Tibial nerve (tissue), 4 donors: Measurements from ENCODE around the gene SH2D7. TPM values are rescaled to one million over a fixed set of nuclear protein-coding genes. Genes with fewer than 3 reads are reported as not detected.

Source experiments
- DNase-seq, 2 donors: peaks; one replicate each; pipeline ENCODE4 v3.0.0-alpha.2; 2019; ENCODE audit warnings: low spot score in 2 of 2
- H3K27ac ChIP-seq, 4 donors: fragments of 200-600 bp; sonication (generic) in 3 of 4; one replicate each; pipeline ENCODE4 v1.5.1; 2017 to 2019; ENCODE audit warnings: mild to moderate bottlenecking in 1 of 4
- H3K27me3 ChIP-seq, 2 donors: fragments of 200-600 bp; sonication (generic) in 1 of 2; one replicate each; pipeline versions ENCODE4 v1.5.1 to v1.6.0; 2017 to 2019
- H3K36me3 ChIP-seq, 3 donors: fragments of 200-600 bp; sonication (generic); one replicate each; pipeline ENCODE4 v1.5.1; 2018 to 2019
- H3K4me1 ChIP-seq, 4 donors: fragments of 200-600 bp; sonication (generic) in 3 of 4; one replicate each; pipeline ENCODE4 v1.5.1; 2017 to 2019
- H3K4me3 ChIP-seq, 4 donors: fragments of 200-600 bp; sonication (generic) in 3 of 4; one replicate each; pipeline ENCODE4 v1.5.1; 2017 to 2019; ENCODE audit warnings: mild to moderate bottlenecking in 1 of 4, moderate library complexity in 1 of 4
- H3K9me3 ChIP-seq, 4 donors: fragments of 200-600 bp; sonication (generic) in 3 of 4; one replicate each; pipeline ENCODE4 v1.5.1; 2017 to 2019
- EP300 ChIP-seq, 2 donors: sonication (generic); formaldehyde crosslinking; IDR thresholded peaks; one replicate each; pipeline ENCODE4 v1.6.1; 2017; ENCODE audit warnings: antibody characterized with exemption in 2 of 2, mild to moderate bottlenecking in 1 of 2
- POLR2A ChIP-seq, 2 donors: fragments of 450-650 bp; IDR thresholded peaks; one replicate each; pipeline ENCODE4 v1.6.1; 2017; ENCODE audit warnings: antibody characterized with exemption in 2 of 2, mild to moderate bottlenecking in 2 of 2, moderate library complexity in 2 of 2
- WGBS, 2 donors: methylation state at CpG; one replicate each; pipeline ENCODE4 v1.1.5; 2018; 5-methylcytosine and 5-hydroxymethylcytosine counted together
- total RNA-seq, 4 donors: library from RNA; depleted of rRNA; stranded (reverse); fragments of >200 nt; gene quantifications; one replicate each; pipeline ENCODE4 v1.1.0, GENCODE V29; 2016
- TF ChIP-seq, protein P1 (sequence below), 5 experiments: fragments of 200-600 bp in 3 of 5; fragments of 450-650 bp in 2 of 5; sonication (generic) in 3 of 5; IDR thresholded peaks; one replicate each; pipeline ENCODE4 v1.5.1; 2016 to 2019; ENCODE audit warnings: antibody characterized with exemption in 5 of 5, mild to moderate bottlenecking in 3 of 5, moderate library complexity in 2 of 5

The SH2D7 gene
- total RNA-seq, 4 donors from 2014 or later, result not detected

GRCh38 chr15:78047761-78048627 is 44.4 kb upstream of the SH2D7 start:
- DNase-seq, result peak in 1 of 2 donors; percentile 71
- peaks cover 0 to 15% (median 0%) of the 10 kb centered on the region in 3 donors for H3K36me3 ChIP-seq
- H3K4me1 ChIP-seq, result peaks cover 4 to 92% (median 67%) of the 10 kb centered on the region in 4 donors

DNA sequence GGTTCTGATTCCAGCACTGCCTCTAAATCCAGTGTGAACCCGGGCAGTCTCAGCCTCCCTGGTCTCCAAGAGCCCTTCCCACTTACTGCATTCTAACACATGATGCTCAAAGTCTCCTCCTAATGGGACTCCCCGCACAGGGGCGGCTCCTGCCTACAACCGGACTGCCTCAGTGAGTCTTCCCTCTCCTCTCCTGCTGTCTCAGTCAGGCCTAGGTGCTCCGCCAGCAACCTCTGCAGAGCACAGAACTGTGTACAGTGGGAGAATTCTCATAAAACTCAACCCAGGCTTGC is 43.8 kb upstream of the SH2D7 start:
- Histone ChIP-seq H3K27ac (peak overlapping the region in 3 of 4 donors; percentile 62 to 82 (median 66)), H3K4me1 (peaks cover 4 to 92% (median 67%) of the 10 kb centered on the region in 4 donors), H3K4me3 (no peak overlapping the region), H3K9me3 (no peaks in the 10 kb centered on the region), H3K36me3 (peaks cover 0 to 11% (median 0%) of the 10 kb centered on the region in 3 donors), H3K27me3 (no peaks in the 10 kb centered on the region)
- WGBS, 2 donors, result 47 to 68% methylated on average over 5 of the region's 5 CpGs
- TF ChIP-seq POLR2A (IDR thresholded peaks at IDR 0.05) (no peak), EP300 (IDR thresholded peaks at IDR 0.05) (no peak)
- TF ChIP-seq, protein P1, sequence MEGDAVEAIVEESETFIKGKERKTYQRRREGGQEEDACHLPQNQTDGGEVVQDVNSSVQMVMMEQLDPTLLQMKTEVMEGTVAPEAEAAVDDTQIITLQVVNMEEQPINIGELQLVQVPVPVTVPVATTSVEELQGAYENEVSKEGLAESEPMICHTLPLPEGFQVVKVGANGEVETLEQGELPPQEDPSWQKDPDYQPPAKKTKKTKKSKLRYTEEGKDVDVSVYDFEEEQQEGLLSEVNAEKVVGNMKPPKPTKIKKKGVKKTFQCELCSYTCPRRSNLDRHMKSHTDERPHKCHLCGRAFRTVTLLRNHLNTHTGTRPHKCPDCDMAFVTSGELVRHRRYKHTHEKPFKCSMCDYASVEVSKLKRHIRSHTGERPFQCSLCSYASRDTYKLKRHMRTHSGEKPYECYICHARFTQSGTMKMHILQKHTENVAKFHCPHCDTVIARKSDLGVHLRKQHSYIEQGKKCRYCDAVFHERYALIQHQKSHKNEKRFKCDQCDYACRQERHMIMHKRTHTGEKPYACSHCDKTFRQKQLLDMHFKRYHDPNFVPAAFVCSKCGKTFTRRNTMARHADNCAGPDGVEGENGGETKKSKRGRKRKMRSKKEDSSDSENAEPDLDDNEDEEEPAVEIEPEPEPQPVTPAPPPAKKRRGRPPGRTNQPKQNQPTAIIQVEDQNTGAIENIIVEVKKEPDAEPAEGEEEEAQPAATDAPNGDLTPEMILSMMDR (IDR thresholded peaks at IDR 0.05), result no peak
- DNase-seq, result no peak

More at GRCh38 chr15:78047761-78048627, 44.4 kb upstream of the SH2D7 start:
- H3K27me3 ChIP-seq, result no peaks in the 10 kb centered on the region
- TF ChIP-seq, protein P1 (IDR thresholded peaks at IDR 0.05), result peak in 2 of 5 experiments; percentile 17 to 33
- no peak for TF ChIP-seq POLR2A (IDR thresholded peaks at IDR 0.05)
- TF ChIP-seq EP300 (IDR thresholded peaks at IDR 0.05), result peak in 1 of 2 donors; percentile 82
- H3K4me3 ChIP-seq, result no peak overlapping the region
- WGBS, 2 donors, result 27 to 35% methylated on average over 8 of the region's 8 CpGs
- H3K27ac ChIP-seq, result peak overlapping the region in 3 of 4 donors; percentile 62 to 82 (median 66)
- no peaks in the 10 kb centered on the region for H3K9me3 ChIP-seq

GRCh38 chr15:78049691-78050440 is 42.5 kb upstream of the SH2D7 start:
- 41 to 56% methylated on average over 7 of the region's 7 CpGs for WGBS, 2 donors
- Histone ChIP-seq H3K36me3 (peaks cover 0 to 13% (median 0%) of the 10 kb centered on the region in 3 donors), H3K4me3 (no peak overlapping the region), H3K27ac (peak overlapping the region in 3 of 4 donors; percentile 62 to 82 (median 66)), H3K9me3 (no peaks in the 10 kb centered on the region), H3K4me1 (peaks cover 4 to 96% (median 62%) of the 10 kb centered on the region in 4 donors), H3K27me3 (no peaks in the 10 kb centered on the region)
- TF ChIP-seq EP300 (IDR thresholded peaks at IDR 0.05), result no peak
- TF ChIP-seq POLR2A (IDR thresholded peaks at IDR 0.05), result no peak
- TF ChIP-seq, protein P1 (IDR thresholded peaks at IDR 0.05), result no peak
- no peak for DNase-seq

GRCh38 chr15:78050441-78050809 is 41.9 kb upstream of the SH2D7 start:
- peaks cover 4 to 96% (median 63%) of the 10 kb centered on the region in 4 donors for H3K4me1 ChIP-seq
- DNase-seq, result no peak
- H3K27ac ChIP-seq, result peak overlapping the region in 2 of 4 donors; percentile 41 to 58
- H3K9me3 ChIP-seq, result no peaks in the 10 kb centered on the region
- 30 to 41% methylated on average over 1 of the region's 1 CpG for WGBS, 2 donors
- peaks cover 0 to 13% (median 0%) of the 10 kb centered on the region in 3 donors for H3K36me3 ChIP-seq
- TF ChIP-seq EP300 (IDR thresholded peaks at IDR 0.05), result no peak
- TF ChIP-seq, protein P1 (IDR thresholded peaks at IDR 0.05), result no peak
- H3K4me3 ChIP-seq, result no peak overlapping the region
- H3K27me3 ChIP-seq, result no peaks in the 10 kb centered on the region
